HUDEP-2 (cell line): ENCODE results near the gene KIF11.
A peak's percentile ranks its signal among the peaks of the same experiment; 100 is the strongest.
"Not testable (repeated sequence)": the region's sequence is repeated elsewhere in the genome, so short reads cannot be mapped to it uniquely, and the experiment has no call there.

Experiments used
- DNase-seq, 76 experiments: peaks; one replicate each; lab custom pipeline; 2025; ENCODE audit not compliant: unreplicated experiment in 76 of 76; lab: John Stamatoyannopoulos, UW

The KIF11 gene

DNA sequence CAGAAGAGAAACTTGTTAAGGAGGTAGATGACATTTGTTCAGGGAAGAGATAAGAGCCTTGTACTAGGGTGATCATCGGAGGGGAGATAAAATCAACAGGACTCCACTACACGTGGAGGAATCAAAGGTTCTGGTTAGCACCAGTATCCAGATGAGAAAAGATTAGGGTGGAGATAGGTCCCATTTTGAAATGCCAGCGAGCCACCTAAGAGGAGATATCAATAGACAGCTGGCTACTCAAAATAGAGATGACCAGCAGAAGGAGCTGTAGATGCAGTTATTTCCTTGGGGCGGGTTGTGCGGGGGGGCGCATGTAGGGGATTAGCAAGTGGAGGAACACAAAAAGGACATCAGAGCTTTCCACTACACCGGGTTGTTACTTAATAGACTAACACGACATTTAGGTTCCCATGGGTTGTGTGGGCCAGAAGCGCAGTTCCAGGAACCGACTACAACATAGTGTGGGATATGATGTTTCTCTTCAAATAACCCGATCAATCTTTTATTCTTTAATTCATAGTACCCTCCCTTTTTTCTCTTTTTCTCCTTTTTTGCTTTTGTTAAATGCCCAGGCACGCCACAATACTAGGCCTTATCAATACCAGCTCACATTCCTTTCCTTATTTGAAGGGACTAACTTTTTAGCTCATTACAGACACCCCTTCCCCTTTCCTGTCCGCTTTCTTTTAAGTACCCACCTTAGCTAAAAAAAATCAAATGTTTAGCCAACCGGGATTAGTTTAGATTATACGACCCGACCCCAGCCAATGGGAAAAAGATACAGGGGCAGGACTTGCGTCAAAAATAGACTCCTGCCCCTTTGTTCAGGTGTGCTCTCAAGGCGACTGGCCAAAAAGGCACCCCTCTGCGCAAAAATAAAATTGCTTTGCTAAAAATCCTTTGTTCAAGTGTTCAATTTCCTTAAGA, 2.0 kb upstream of the KIF11 start:
- DNase-seq: peak in 65 of 76 experiments; percentile 7 to 71 (median 44)

- peak in 74 of 76 experiments; percentile 25 to 87 (median 79) for DNase-seq
Measured at GRCh38 chr10:92591550-92592022, 1.3 kb upstream of the KIF11 start.

- DNase-seq: peak in 4 of 76 experiments; percentile 7 to 22 (median 12)
Measured at GRCh38 chr10:92593619-92594588, 974 bp downstream of the KIF11 start.

GRCh38 chr10:92595505-92595904, 2.6 kb downstream of the KIF11 start:
- no peak for DNase-seq

GRCh38 chr10:92598321-92598720, 5.4 kb downstream of the KIF11 start:
- DNase-seq: no peak

GRCh38 chr10:92604841-92605240, 11.9 kb downstream of the KIF11 start:
- peak in 1 of 76 experiments; percentile 4 for DNase-seq

- no peak for DNase-seq
Measured at GRCh38 chr10:92615515-92615914, 22.6 kb downstream of the KIF11 start.

DNA sequence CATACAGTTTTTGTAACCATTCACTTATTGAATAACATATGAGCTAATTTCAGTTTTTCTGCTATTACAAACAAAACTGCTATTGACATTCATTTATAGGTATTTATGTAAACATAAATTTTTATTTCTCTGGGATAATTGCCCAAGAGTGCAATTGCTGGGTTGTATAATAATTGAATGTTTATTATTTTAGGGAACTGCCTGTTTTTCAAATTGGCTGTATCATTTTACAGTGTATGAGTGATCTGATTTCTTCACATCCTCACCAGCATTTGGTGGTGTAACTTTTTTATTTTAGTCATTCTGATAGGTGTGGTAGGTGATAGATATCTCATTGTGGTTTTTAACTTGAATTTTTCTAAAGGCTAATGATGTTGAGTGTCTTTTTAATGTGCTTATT, 26.4 kb downstream of the KIF11 start:
- no peak for DNase-seq

DNA sequence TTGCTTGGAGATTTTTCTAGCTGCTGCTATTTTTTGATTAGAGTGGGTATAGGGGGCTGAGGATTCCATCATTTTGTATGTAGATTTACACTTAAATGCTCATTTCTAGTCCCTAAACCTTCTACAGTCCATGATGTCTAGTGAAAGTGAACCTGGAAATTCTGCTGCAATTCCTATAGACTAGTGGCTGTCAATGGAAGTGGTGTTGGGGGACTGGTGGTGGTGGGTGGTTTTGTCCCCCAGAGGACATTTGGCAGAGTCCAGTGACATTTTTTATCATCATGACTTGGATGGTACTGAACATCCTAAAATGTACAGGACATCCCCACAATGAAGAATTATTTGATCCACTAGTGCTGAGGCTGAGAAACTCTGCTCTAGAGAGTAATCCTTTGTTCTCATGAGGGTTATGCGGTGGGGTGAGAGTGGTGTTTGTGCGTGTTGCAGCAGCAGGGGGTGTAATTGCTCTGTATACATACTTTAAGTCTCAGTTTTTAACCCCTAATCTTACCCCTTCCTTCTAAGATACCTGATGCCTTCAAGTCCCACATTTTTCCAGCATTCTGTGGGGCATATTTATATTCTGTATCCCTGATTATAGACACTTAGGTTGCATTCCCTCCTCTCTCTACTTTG, 35.0 kb downstream of the KIF11 start:
- no peak for DNase-seq

- no peak for DNase-seq
Measured at GRCh38 chr10:92629945-92630344, 37.0 kb downstream of the KIF11 start.

DNA sequence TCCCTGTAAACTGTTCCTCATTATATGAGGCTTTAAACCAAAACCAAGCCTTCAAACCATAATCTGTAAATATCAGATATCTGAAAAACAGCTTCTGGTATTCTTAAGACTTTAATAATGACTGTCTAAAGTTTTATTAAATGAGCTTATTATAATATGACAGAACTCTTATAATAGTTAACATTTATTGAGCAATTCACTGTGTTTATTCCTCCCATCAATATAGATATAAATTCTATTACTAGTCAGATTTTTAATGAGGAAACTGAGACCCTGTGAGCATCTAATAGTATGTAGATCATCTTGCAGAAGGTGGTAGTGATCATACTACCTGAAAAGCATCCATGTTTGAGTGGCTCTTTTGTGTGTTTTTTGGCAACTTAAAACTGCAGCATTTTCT, 45.1 kb downstream of the KIF11 start:
- DNase-seq: no peak

- DNase-seq: no peak
Measured at GRCh38 chr10:92640107-92640506, 47.2 kb downstream of the KIF11 start.

GRCh38 chr10:92641492-92641891, 48.6 kb downstream of the KIF11 start:
- no peak for DNase-seq

- no peak for DNase-seq
Measured at GRCh38 chr10:92644921-92645320, 52.0 kb downstream of the KIF11 start.

- DNase-seq: not testable (repeated sequence)
Measured at GRCh38 chr10:92650864-92651263, 57.9 kb downstream of the KIF11 start.

GRCh38 chr10:92655426-92655825, 62.5 kb downstream of the KIF11 start:
- no peak for DNase-seq

GRCh38 chr10:92656266-92656961, 63.5 kb downstream of the KIF11 start:
- no peak for DNase-seq

- no peak for DNase-seq
Measured at GRCh38 chr10:92657024-92657423, 64.1 kb downstream of the KIF11 start.

DNA sequence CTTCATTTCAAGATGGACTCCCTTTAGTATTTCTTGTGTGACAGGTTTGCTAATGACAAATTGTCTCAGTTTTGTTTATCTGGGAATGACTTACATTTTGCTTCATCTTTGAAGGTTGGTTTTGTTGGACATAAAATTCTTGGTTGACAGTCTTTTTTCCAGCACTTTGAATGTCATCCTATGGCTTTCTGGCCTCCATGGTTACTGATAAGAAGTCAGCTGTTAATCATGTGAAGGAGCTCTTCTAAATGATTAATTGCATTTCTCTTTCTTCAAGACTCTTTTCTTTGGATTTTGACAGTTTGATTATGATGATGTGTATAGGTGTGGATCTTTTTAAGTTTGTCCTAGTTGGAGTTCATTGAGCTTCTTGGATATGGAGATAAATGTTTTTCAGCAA, 69.9 kb downstream of the KIF11 start:
- DNase-seq: no peak

DNA sequence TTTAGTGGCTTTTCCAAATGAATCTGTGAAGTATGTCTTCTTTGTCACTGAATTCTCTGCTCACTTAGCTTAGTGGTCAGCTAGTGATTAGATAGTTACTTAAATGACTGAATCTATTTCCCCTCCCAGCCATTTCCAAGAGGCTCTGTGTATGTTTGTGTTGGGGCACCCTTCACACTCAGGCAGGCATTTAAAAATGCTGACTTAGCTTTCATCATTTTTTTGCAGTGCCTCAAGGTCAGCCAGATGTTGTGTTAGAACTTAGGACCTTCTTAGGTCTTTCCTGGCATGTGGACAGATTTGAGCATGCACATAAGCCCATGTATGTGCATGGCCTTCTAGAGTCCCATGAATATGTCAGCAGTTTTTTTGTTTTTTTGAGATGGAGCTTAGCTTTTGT, 71.4 kb downstream of the KIF11 start:
- no peak for DNase-seq
